ENCODE results near the gene NOMO2.
"Not testable (repeated sequence)": the region's sequence is repeated elsewhere in the genome, so short reads cannot be mapped to it uniquely, and the experiment has no call there.

The NOMO2 gene

GRCh38 chr16:18573887-18574286, 12.0 kb upstream of the NOMO2 start:
- DNase-seq = not testable (repeated sequence)

GRCh38 chr16:18572973-18573372, 11.1 kb upstream of the NOMO2 start:
- not testable (repeated sequence) for DNase-seq

GRCh38 chr16:18571307-18571850, 9.5 kb upstream of the NOMO2 start:
- not testable (repeated sequence) for DNase-seq

- not testable (repeated sequence) for DNase-seq
These were observed 8.8 kb upstream of the NOMO2 start for GRCh38 chr16:18570529-18571306.

GRCh38 chr16:18560416-18561220, 1.3 kb downstream of the NOMO2 start:
- DNase-seq = not testable (repeated sequence)

- not testable (repeated sequence) for DNase-seq
These were observed 8.2 kb downstream of the NOMO2 start for GRCh38 chr16:18553671-18554070.

GRCh38 chr16:18547382-18547781, 14.5 kb downstream of the NOMO2 start:
- DNase-seq = not testable (repeated sequence)

- DNase-seq = not testable (repeated sequence)
These were observed 15.0 kb downstream of the NOMO2 start for GRCh38 chr16:18546853-18547252.

GRCh38 chr16:18544232-18545081, 17.4 kb downstream of the NOMO2 start:
- not testable (repeated sequence) for DNase-seq

- not testable (repeated sequence) for DNase-seq
These were observed 20.0 kb downstream of the NOMO2 start for GRCh38 chr16:18541912-18542311.

- DNase-seq = not testable (repeated sequence)
These were observed 24.9 kb downstream of the NOMO2 start for GRCh38 chr16:18537004-18537403.

GRCh38 chr16:18535519-18536168, 26.3 kb downstream of the NOMO2 start:
- not testable (repeated sequence) for DNase-seq

GRCh38 chr16:18534308-18534707, 27.6 kb downstream of the NOMO2 start:
- not testable (repeated sequence) for DNase-seq

GRCh38 chr16:18531323-18531722, 30.6 kb downstream of the NOMO2 start:
- DNase-seq = not testable (repeated sequence)

- DNase-seq = not testable (repeated sequence)
These were observed 31.6 kb downstream of the NOMO2 start for GRCh38 chr16:18530329-18530728.

GRCh38 chr16:18526547-18526946, 35.4 kb downstream of the NOMO2 start:
- DNase-seq = not testable (repeated sequence)

- not testable (repeated sequence) for DNase-seq
These were observed 35.9 kb downstream of the NOMO2 start for GRCh38 chr16:18525882-18526482.

- not testable (repeated sequence) for DNase-seq
These were observed 39.3 kb downstream of the NOMO2 start for GRCh38 chr16:18522637-18523036.

- DNase-seq = not testable (repeated sequence)
These were observed 40.3 kb downstream of the NOMO2 start for GRCh38 chr16:18521445-18522181.

- DNase-seq = not testable (repeated sequence)
These were observed 43.2 kb downstream of the NOMO2 start for GRCh38 chr16:18518536-18519283.

Data from NCI-H2107 (cell line).